Measurements from ENCODE around the gene IQCK. TPM values are rescaled to one million over a fixed set of nuclear protein-coding genes. Genes with fewer than 3 reads are reported as not detected.

The IQCK gene
- total and polyA plus RNA-seq, 12 donors, result 8.2 to 35.2 (median 14.9) TPM

- no peak for DNase-seq
- Histone ChIP-seq H3K9me3 (replicated peaks in 1 of 3) (no peaks in the 10 kb centered on the region), H3K36me3 (replicated peaks in 1 of 2) (peaks cover 0 to 32% of the 10 kb centered on the region in 2 donors), H3K4me3 (no peak overlapping the region), H3K27me3 (no peaks in the 10 kb centered on the region), H3K27ac (peak overlapping the region in 4 of 5 donors; percentile 63 to 85 (median 72)), H3K4me1 (replicated peaks in 1 of 2) (peaks cover 37 to 38% of the 10 kb centered on the region in 2 donors)
- no peak for TF ChIP-seq POLR2A (IDR thresholded peaks at IDR 0.05)
- no peak for TF ChIP-seq CTCF (IDR thresholded peaks at IDR 0.05)
- WGBS, 4 donors, result 79 to 90% (median 87%) methylated on average over 6 of the region's 6 CpGs
- intact Hi-C loops (cut with DNase I), result no loop called here
These were observed 14.7 kb upstream of the IQCK start for GRCh38 chr16:19703172-19703889.

GRCh38 chr16:19704321-19705145, 13.5 kb upstream of the IQCK start:
- intact Hi-C loops (cut with DNase I), result no loop called here
- peak in 6 of 7 donors; percentile 60 to 76 (median 68) for DNase-seq
- WGBS, 4 donors, result 34 to 52% (median 41%) methylated on average over 16 to 18 of the region's 18 CpGs
- H3K4me1 ChIP-seq (replicated peaks in 1 of 2), result peaks cover 25 to 26% of the 10 kb centered on the region in 2 donors
- peak overlapping the region; percentile 41 to 85 (median 67) for H3K27ac ChIP-seq
- no peaks in the 10 kb centered on the region for H3K27me3 ChIP-seq
- H3K4me3 ChIP-seq, result no peak overlapping the region
- no peaks in the 10 kb centered on the region for H3K9me3 ChIP-seq (replicated peaks in 1 of 3)
- peaks cover 0 to 28% of the 10 kb centered on the region in 2 donors for H3K36me3 ChIP-seq (replicated peaks in 1 of 2)
- peak in 1 of 2 donors; percentile 16 for TF ChIP-seq POLR2A (IDR thresholded peaks at IDR 0.05)
- no peak for TF ChIP-seq CTCF (IDR thresholded peaks at IDR 0.05)

GRCh38 chr16:19705146-19705501, 12.9 kb upstream of the IQCK start:
- no peak for DNase-seq
- Histone ChIP-seq H3K4me3 (no peak overlapping the region), H3K27me3 (no peaks in the 10 kb centered on the region), H3K4me1 (replicated peaks in 1 of 2) (peaks cover 19 to 20% of the 10 kb centered on the region in 2 donors), H3K36me3 (replicated peaks in 1 of 2) (peaks cover 0 to 24% of the 10 kb centered on the region in 2 donors), H3K9me3 (replicated peaks in 1 of 3) (no peaks in the 10 kb centered on the region), H3K27ac (peak overlapping the region in 3 of 5 donors; percentile 67 to 85 (median 77))
- 94 to 97% (median 95%) methylated on average over 8 of the region's 8 CpGs for WGBS, 4 donors
- TF ChIP-seq POLR2A (IDR thresholded peaks at IDR 0.05) (no peak), CTCF (IDR thresholded peaks at IDR 0.05) (no peak)
- intact Hi-C loops (cut with DNase I), result no loop called here

GRCh38 chr16:19705843-19706242, 12.2 kb upstream of the IQCK start:
- H3K4me1 ChIP-seq (replicated peaks in 1 of 2), result peaks cover 12 to 13% of the 10 kb centered on the region in 2 donors
- intact Hi-C loops (cut with DNase I), result no loop called here
- no peaks in the 10 kb centered on the region for H3K27me3 ChIP-seq
- TF ChIP-seq CTCF (IDR thresholded peaks at IDR 0.05) (no peak), POLR2A (IDR thresholded peaks at IDR 0.05) (no peak)
- H3K4me3 ChIP-seq, result no peak overlapping the region
- DNase-seq, result no peak
- 61 to 85% (median 80%) methylated on average over 4 to 5 of the region's 5 CpGs for WGBS, 4 donors
- peaks cover 0 to 24% of the 10 kb centered on the region in 2 donors for H3K36me3 ChIP-seq (replicated peaks in 1 of 2)
- H3K9me3 ChIP-seq (replicated peaks in 1 of 3), result no peaks in the 10 kb centered on the region
- peak overlapping the region in 3 of 5 donors; percentile 3 to 85 (median 77) for H3K27ac ChIP-seq
